ENCODE results near the gene TBC1D22A.

Gene TBC1D22A

GRCh38 chr22:47054231-47055072, 292.0 kb downstream of the TBC1D22A start:
- no peak for DNase-seq (ENCODE audit: low read depth in 1 of 2, low spot score in 1 of 2)

GRCh38 chr22:47055073-47055355, 292.6 kb downstream of the TBC1D22A start:
- DNase-seq (ENCODE audit: low read depth in 1 of 2, low spot score in 1 of 2) = no peak

GRCh38 chr22:47055461-47055860, 293.0 kb downstream of the TBC1D22A start:
- DNase-seq (ENCODE audit: low read depth in 1 of 2, low spot score in 1 of 2) = no peak

- DNase-seq (ENCODE audit: low read depth in 1 of 2, low spot score in 1 of 2) = no peak
Observed at GRCh38 chr22:47055921-47056320, 293.5 kb downstream of the TBC1D22A start.

- no peak for DNase-seq (ENCODE audit: low read depth in 1 of 2, low spot score in 1 of 2)
Observed at GRCh38 chr22:47056361-47056760, 293.9 kb downstream of the TBC1D22A start.

- no peak for DNase-seq (ENCODE audit: low read depth in 1 of 2, low spot score in 1 of 2)
Observed at GRCh38 chr22:47056776-47057470, 294.5 kb downstream of the TBC1D22A start.

- DNase-seq (ENCODE audit: low read depth in 1 of 2, low spot score in 1 of 2) = no peak
Observed at GRCh38 chr22:47057916-47058585, 295.6 kb downstream of the TBC1D22A start.

- DNase-seq (ENCODE audit: low read depth in 1 of 2, low spot score in 1 of 2) = no peak
Observed at GRCh38 chr22:47059076-47059475, 296.6 kb downstream of the TBC1D22A start.

- DNase-seq (ENCODE audit: low read depth in 1 of 2, low spot score in 1 of 2) = no peak
Observed at GRCh38 chr22:47059701-47060161, 297.3 kb downstream of the TBC1D22A start.

- DNase-seq (ENCODE audit: low read depth in 1 of 2, low spot score in 1 of 2) = no peak
Observed at GRCh38 chr22:47060718-47061117, 298.3 kb downstream of the TBC1D22A start.

- no peak for DNase-seq (ENCODE audit: low read depth in 1 of 2, low spot score in 1 of 2)
Observed at GRCh38 chr22:47061226-47061625, 298.8 kb downstream of the TBC1D22A start.

GRCh38 chr22:47062126-47062525, 299.7 kb downstream of the TBC1D22A start:
- DNase-seq (ENCODE audit: low read depth in 1 of 2, low spot score in 1 of 2) = no peak

GRCh38 chr22:47063071-47063509, 300.6 kb downstream of the TBC1D22A start:
- DNase-seq (ENCODE audit: low read depth in 1 of 2, low spot score in 1 of 2) = no peak

GRCh38 chr22:47063606-47064005, 301.2 kb downstream of the TBC1D22A start:
- no peak for DNase-seq (ENCODE audit: low read depth in 1 of 2, low spot score in 1 of 2)

- no peak for DNase-seq (ENCODE audit: low read depth in 1 of 2, low spot score in 1 of 2)
Observed at GRCh38 chr22:47064016-47064415, 301.6 kb downstream of the TBC1D22A start.

GRCh38 chr22:47064416-47064815, 302.0 kb downstream of the TBC1D22A start:
- DNase-seq (ENCODE audit: low read depth in 1 of 2, low spot score in 1 of 2) = no peak

- DNase-seq (ENCODE audit: low read depth in 1 of 2, low spot score in 1 of 2) = no peak
Observed at GRCh38 chr22:47065756-47066615, 303.5 kb downstream of the TBC1D22A start.

- no peak for DNase-seq (ENCODE audit: low read depth in 1 of 2, low spot score in 1 of 2)
Observed at GRCh38 chr22:47066616-47066905, 304.1 kb downstream of the TBC1D22A start.

GRCh38 chr22:47067321-47067890, 305.0 kb downstream of the TBC1D22A start:
- DNase-seq (ENCODE audit: low read depth in 1 of 2, low spot score in 1 of 2) = no peak

- DNase-seq (ENCODE audit: low read depth in 1 of 2, low spot score in 1 of 2) = no peak
Observed at GRCh38 chr22:47067911-47068625, 305.6 kb downstream of the TBC1D22A start.
